ENCODE measurements around the gene FRY.

Gene FRY

GRCh38 chr13:32016631-32017030, 14.9 kb upstream of the FRY start:
- no peak for DNase-seq (ENCODE audit: low spot score)

- no peak for DNase-seq (ENCODE audit: low spot score)
These were observed 14.1 kb upstream of the FRY start for GRCh38 chr13:32017474-32017873.

GRCh38 chr13:32019612-32020233, 11.9 kb upstream of the FRY start:
- peak; percentile 26 for DNase-seq (ENCODE audit: low spot score)

- no peak for DNase-seq (ENCODE audit: low spot score)
These were observed 9.8 kb upstream of the FRY start for GRCh38 chr13:32021785-32022184.

GRCh38 chr13:32022311-32022710, 9.3 kb upstream of the FRY start:
- DNase-seq (ENCODE audit: low spot score) = no peak

- DNase-seq (ENCODE audit: low spot score) = no peak
These were observed 8.5 kb upstream of the FRY start for GRCh38 chr13:32023096-32023495.

GRCh38 chr13:32023698-32024097, 7.9 kb upstream of the FRY start:
- no peak for DNase-seq (ENCODE audit: low spot score)

GRCh38 chr13:32024750-32025149, 6.8 kb upstream of the FRY start:
- no peak for DNase-seq (ENCODE audit: low spot score)

GRCh38 chr13:32025730-32026129, 5.8 kb upstream of the FRY start:
- no peak for DNase-seq (ENCODE audit: low spot score)

- no peak for DNase-seq (ENCODE audit: low spot score)
These were observed 5.0 kb upstream of the FRY start for GRCh38 chr13:32026623-32027022.

- DNase-seq (ENCODE audit: low spot score) = no peak
These were observed 2.9 kb upstream of the FRY start for GRCh38 chr13:32028711-32029110.

- DNase-seq (ENCODE audit: low spot score) = no peak
These were observed 1.9 kb upstream of the FRY start for GRCh38 chr13:32029684-32030083.

GRCh38 chr13:32031815-32032370, 319 bp downstream of the FRY start:
- no peak for DNase-seq (ENCODE audit: low spot score)

- no peak for DNase-seq (ENCODE audit: low spot score)
These were observed 1.2 kb downstream of the FRY start for GRCh38 chr13:32032759-32033158.

GRCh38 chr13:32033744-32034143, 2.2 kb downstream of the FRY start:
- no peak for DNase-seq (ENCODE audit: low spot score)

GRCh38 chr13:32035716-32036115, 4.1 kb downstream of the FRY start:
- DNase-seq (ENCODE audit: low spot score) = no peak

GRCh38 chr13:32036126-32036695, 4.6 kb downstream of the FRY start:
- DNase-seq (ENCODE audit: low spot score) = no peak

- no peak for DNase-seq (ENCODE audit: low spot score)
These were observed 5.2 kb downstream of the FRY start for GRCh38 chr13:32036757-32037156.

GRCh38 chr13:32037471-32037870, 5.9 kb downstream of the FRY start:
- DNase-seq (ENCODE audit: low spot score) = no peak

GRCh38 chr13:32038343-32038742, 6.8 kb downstream of the FRY start:
- no peak for DNase-seq (ENCODE audit: low spot score)

GRCh38 chr13:32039056-32039455, 7.5 kb downstream of the FRY start:
- no peak for DNase-seq (ENCODE audit: low spot score)

- no peak for DNase-seq (ENCODE audit: low spot score)
These were observed 8.0 kb downstream of the FRY start for GRCh38 chr13:32039528-32039927.

GRCh38 chr13:32040052-32040642, 8.6 kb downstream of the FRY start:
- no peak for DNase-seq (ENCODE audit: low spot score)

- no peak for DNase-seq (ENCODE audit: low spot score)
These were observed 9.1 kb downstream of the FRY start for GRCh38 chr13:32040689-32041088.

Measured in CD4-positive, alpha-beta T cell treated with Interleukin-2 at 100 ng/mL for 4 hours (primary cell).